Mesenchymal stem cell (in vitro differentiated cells and primary cell): ENCODE results near the gene TTYH3.

ENCODE experiments used
- DNase-seq: peaks from one replicate; pipeline ENCODE4 v3.0.0-alpha.2; 2013
- H2AFZ ChIP-seq: one replicate; pipeline ENCODE4 v1.6.1; 2013; ENCODE audit warnings: low read depth, mild to moderate bottlenecking, control low read depth, inconsistent platforms, low read length, moderate library complexity
- H2AK5ac ChIP-seq: 2 replicates; pipeline ENCODE4 v1.6.1; 2013; ENCODE audit warnings: low read length, moderate library complexity, mild to moderate bottlenecking, inconsistent platforms; ENCODE audit not compliant: severe bottlenecking
- H2BK120ac ChIP-seq: one replicate; pipeline ENCODE4 v1.6.1; 2013; ENCODE audit warnings: low read depth, mild to moderate bottlenecking, inconsistent platforms, low read length, moderate library complexity
- H2BK12ac ChIP-seq, 2 experiments: one replicate each; pipeline ENCODE4 v1.6.1; 2013; ENCODE audit warnings: inconsistent platforms in 2 of 2, low read length in 2 of 2, mild to moderate bottlenecking in 2 of 2, moderate library complexity in 2 of 2, control low read depth in 1 of 2
- H2BK15ac ChIP-seq: one replicate; pipeline ENCODE4 v1.6.1; 2013; ENCODE audit warnings: mild to moderate bottlenecking, low read depth, inconsistent platforms; ENCODE audit not compliant: poor library complexity, severe bottlenecking
- H2BK5ac ChIP-seq: 2 replicates; pipeline ENCODE4 v1.6.1; 2013; ENCODE audit warnings: low read depth, mild to moderate bottlenecking, low read length, control low read depth, inconsistent platforms; ENCODE audit not compliant: poor library complexity, severe bottlenecking
- H3K14ac ChIP-seq, 2 experiments: one replicate each; pipeline ENCODE4 v1.6.1; 2013; ENCODE audit warnings: inconsistent platforms in 2 of 2, low read length in 2 of 2, control low read depth in 1 of 2, mild to moderate bottlenecking in 1 of 2, moderate library complexity in 1 of 2
- H3K18ac ChIP-seq, 2 experiments: one replicate each; pipeline ENCODE4 v1.6.1; 2013; ENCODE audit warnings: inconsistent platforms in 2 of 2, low read length in 2 of 2, control low read depth in 1 of 2, low read depth in 1 of 2, mild to moderate bottlenecking in 1 of 2
- H3K23ac ChIP-seq, 2 experiments: one replicate each; pipeline ENCODE4 v1.6.1; 2013; ENCODE audit warnings: inconsistent platforms in 2 of 2, low read length in 2 of 2, mild to moderate bottlenecking in 2 of 2, moderate library complexity in 2 of 2, control low read depth in 1 of 2
- H3K27ac ChIP-seq: 2 replicates; pipeline ENCODE4 v1.5.1; 2013; ENCODE audit warnings: mild to moderate bottlenecking, moderate library complexity, low read length, control low read depth, inconsistent platforms; ENCODE audit not compliant: poor library complexity, severe bottlenecking
- H3K27me3 ChIP-seq, 2 experiments: 2 replicates each; pipeline versions ENCODE4 v1.6.1 to v1.7.0; 2013; ENCODE audit warnings: low read length in 2 of 2, mild to moderate bottlenecking in 2 of 2, moderate library complexity in 2 of 2, control low read depth in 1 of 2, inconsistent platforms in 1 of 2; ENCODE audit not compliant: control insufficient read depth in 1 of 2, insufficient read depth in 1 of 2
- H3K36me3 ChIP-seq, 2 experiments: 2 replicates each; pipeline versions ENCODE4 v1.6.1 to v1.7.0; 2013; ENCODE audit warnings: low read length in 2 of 2, control low read depth in 1 of 2, inconsistent platforms in 1 of 2, low read depth in 1 of 2, mild to moderate bottlenecking in 1 of 2; ENCODE audit not compliant: insufficient read depth in 2 of 2, control insufficient read depth in 1 of 2
- H3K4ac ChIP-seq, 2 experiments: one replicate each; pipeline ENCODE4 v1.6.1; 2013; ENCODE audit warnings: inconsistent platforms in 2 of 2, low read length in 2 of 2, mild to moderate bottlenecking in 2 of 2, moderate library complexity in 2 of 2, control low read depth in 1 of 2, low read depth in 1 of 2
- H3K4me1 ChIP-seq: 2 replicates; pipeline ENCODE4 v1.6.1; 2013; ENCODE audit warnings: low read depth, low read length, control low read depth; ENCODE audit not compliant: control insufficient read depth, insufficient read depth
- H3K4me2 ChIP-seq: 2 replicates; pipeline ENCODE4 v1.6.1; 2013; ENCODE audit warnings: low read length, mild to moderate bottlenecking, inconsistent platforms; ENCODE audit not compliant: poor library complexity, severe bottlenecking
- H3K4me3 ChIP-seq, 2 experiments: 2 replicates each; pipeline versions ENCODE4 v1.5.1 to v1.7.0; 2013; ENCODE audit warnings: low read length in 2 of 2, mild to moderate bottlenecking in 2 of 2, control low read depth in 1 of 2, low read depth in 1 of 2; ENCODE audit not compliant: insufficient read depth in 1 of 2
- H3K79me1 ChIP-seq: replicated peaks from 2 replicates; pipeline ENCODE4 v1.6.1; 2013; ENCODE audit warnings: mild to moderate bottlenecking, control low read depth, low read length, inconsistent platforms; ENCODE audit not compliant: poor library complexity, severe bottlenecking
- H3K9ac ChIP-seq: 2 replicates; pipeline ENCODE4 v1.7.0; 2013; ENCODE audit warnings: mild to moderate bottlenecking, low read length, moderate library complexity
- H3K9me3 ChIP-seq: 2 replicates; pipeline ENCODE4 v1.7.0; 2013; ENCODE audit warnings: mild to moderate bottlenecking, low read length; ENCODE audit not compliant: control insufficient read depth
- H4K8ac ChIP-seq: one replicate; pipeline ENCODE4 v1.6.1; 2013; ENCODE audit warnings: inconsistent platforms, mild to moderate bottlenecking, low read length, moderate library complexity
- H4K91ac ChIP-seq: one replicate; pipeline ENCODE4 v1.6.1; 2013; ENCODE audit warnings: mild to moderate bottlenecking, low read length, inconsistent platforms
- WGBS: methylation state at CpG from one replicate; pipeline ENCODE4 v1.1.7; 2013; ENCODE audit warnings: mixed read lengths; 5-methylcytosine and 5-hydroxymethylcytosine counted together

TTYH3 gene

DNA sequence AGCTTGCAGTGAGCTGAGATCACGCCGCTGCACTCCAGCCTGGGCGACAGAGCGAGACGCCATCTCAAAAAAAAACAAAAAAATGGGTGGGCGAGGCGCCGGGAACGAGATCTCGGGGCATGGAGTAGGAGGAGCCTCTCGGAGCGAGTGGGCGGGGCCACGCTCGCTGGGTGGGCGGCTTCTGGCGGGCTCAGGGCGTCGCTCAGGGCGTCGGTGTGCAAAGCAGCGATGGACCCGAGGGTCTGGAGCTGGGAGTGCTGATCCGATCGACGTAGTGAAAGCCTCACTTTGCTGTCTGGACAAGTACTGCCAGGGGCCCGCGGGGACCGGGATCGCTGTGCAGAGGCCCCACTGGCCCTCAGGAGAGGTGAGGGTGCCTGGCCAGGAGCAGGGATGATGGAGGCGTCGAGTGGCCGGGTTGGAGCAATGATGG, 33.6 kb downstream of the TTYH3 start:
- H3K4me3 ChIP-seq = no peak overlapping the region
- no peak overlapping the region for H2BK120ac ChIP-seq
- 89% methylated on average over 33 of the region's 33 CpGs for WGBS
- peaks cover 5 to 46% of the 10 kb centered on the region in 2 experiments for H3K36me3 ChIP-seq
- H2AK5ac ChIP-seq = no peak overlapping the region
- no peak overlapping the region for H2BK5ac ChIP-seq
- no peak overlapping the region for H3K27ac ChIP-seq
- H3K9ac ChIP-seq = no peak overlapping the region
- no peak overlapping the region for H4K8ac ChIP-seq
- no peak overlapping the region for H3K14ac ChIP-seq
- H3K4me1 ChIP-seq = peaks cover 37% of the 10 kb centered on the region
- H3K9me3 ChIP-seq = peaks cover 5% of the 10 kb centered on the region
- no peak overlapping the region for H3K4ac ChIP-seq
- peak overlapping the region; percentile 71 for H2BK15ac ChIP-seq
- H3K27me3 ChIP-seq = peaks cover 0 to 36% of the 10 kb centered on the region in 2 experiments
- H3K4me2 ChIP-seq = no peak overlapping the region
- H3K23ac ChIP-seq = no peak overlapping the region
- H2BK12ac ChIP-seq = no peak overlapping the region
- no peak for DNase-seq
- H2AFZ ChIP-seq = no peak overlapping the region
- peaks cover 8% of the 10 kb centered on the region for H3K79me1 ChIP-seq
- no peak overlapping the region for H3K18ac ChIP-seq
- no peak overlapping the region for H4K91ac ChIP-seq

DNA sequence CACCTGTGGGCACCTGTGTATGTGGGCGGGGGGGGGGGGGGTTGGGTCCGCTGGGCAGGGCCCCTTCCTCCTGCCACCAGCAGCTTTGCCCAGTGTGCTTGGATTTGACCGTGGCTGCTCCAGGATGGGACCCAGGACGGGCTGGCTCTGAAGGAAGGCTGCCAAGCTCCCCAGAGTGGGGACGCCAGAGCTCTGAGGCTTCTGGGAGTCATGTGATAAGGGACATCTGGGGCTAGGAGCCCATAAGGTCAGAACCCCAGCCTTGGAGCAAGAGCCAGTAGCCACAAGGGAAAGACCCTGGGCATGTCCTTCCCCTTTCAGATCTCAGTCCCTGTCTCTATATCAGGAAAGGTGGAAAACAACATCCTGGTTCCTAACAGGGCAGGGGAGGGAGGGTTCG, 34.4 kb downstream of the TTYH3 start:
- no peak overlapping the region for H2BK5ac ChIP-seq
- peaks cover 8% of the 10 kb centered on the region for H3K79me1 ChIP-seq

DNA sequence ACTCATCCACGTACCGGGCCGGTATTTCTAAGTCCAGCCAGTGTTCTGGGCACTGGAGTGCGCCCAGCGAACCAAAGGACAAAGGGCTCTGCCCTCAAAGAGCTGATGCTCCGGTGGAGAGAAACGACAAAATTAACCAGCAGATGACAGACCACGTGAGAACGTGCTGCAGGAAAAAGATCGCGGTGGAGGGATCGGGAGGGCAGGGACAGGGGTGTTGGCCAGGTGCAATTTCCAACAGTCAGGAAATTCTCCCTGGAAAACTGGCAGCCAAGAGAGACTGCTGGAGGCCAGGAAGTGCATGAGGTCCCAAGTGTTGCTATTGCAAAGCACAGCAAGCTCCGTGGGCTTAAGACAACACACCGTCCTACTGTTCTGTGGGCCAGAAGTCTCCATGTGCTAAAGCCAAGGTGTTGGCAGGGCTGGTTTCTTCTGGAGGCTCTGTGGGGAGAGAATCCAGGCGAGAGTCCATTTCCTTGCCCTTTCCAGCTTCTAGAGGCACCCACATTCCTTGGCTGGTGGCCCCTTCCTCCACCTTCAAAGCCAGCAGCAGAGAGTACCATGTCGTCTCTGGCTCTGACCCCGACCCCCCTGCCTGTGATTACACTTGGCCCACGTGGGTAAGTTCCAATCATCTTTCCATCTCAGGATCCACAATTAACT, 34.9 kb downstream of the TTYH3 start:
- DNase-seq = no peak
- no peak overlapping the region for H3K4me2 ChIP-seq
- no peak overlapping the region for H3K9ac ChIP-seq
- H3K27me3 ChIP-seq = peaks cover 0 to 41% of the 10 kb centered on the region in 2 experiments
- no peak overlapping the region for H2BK15ac ChIP-seq
- H3K4ac ChIP-seq = no peak overlapping the region
- 88% methylated on average over 18 of the region's 18 CpGs for WGBS
- H4K91ac ChIP-seq = no peak overlapping the region
- H3K14ac ChIP-seq = no peak overlapping the region
- H2BK120ac ChIP-seq = no peak overlapping the region
- no peak overlapping the region for H4K8ac ChIP-seq
- no peak overlapping the region for H2BK12ac ChIP-seq
- H2BK5ac ChIP-seq = no peak overlapping the region
- no peak overlapping the region for H2AK5ac ChIP-seq
- peaks cover 8% of the 10 kb centered on the region for H3K79me1 ChIP-seq
- no peak overlapping the region for H3K23ac ChIP-seq
- H3K4me3 ChIP-seq = no peak overlapping the region
- no peak overlapping the region for H3K18ac ChIP-seq
- H3K9me3 ChIP-seq = peaks cover 5% of the 10 kb centered on the region
- peaks cover 37% of the 10 kb centered on the region for H3K4me1 ChIP-seq
- H2AFZ ChIP-seq = no peak overlapping the region
- peaks cover 4 to 33% of the 10 kb centered on the region in 2 experiments for H3K36me3 ChIP-seq
- no peak overlapping the region for H3K27ac ChIP-seq

More for the DNA sequence above, 34.4 kb downstream of the TTYH3 start:
- no peak overlapping the region for H3K18ac ChIP-seq
- no peak overlapping the region for H4K8ac ChIP-seq
- H3K23ac ChIP-seq = no peak overlapping the region
- H3K9me3 ChIP-seq = peaks cover 5% of the 10 kb centered on the region
- H2BK15ac ChIP-seq = no peak overlapping the region
- no peak for DNase-seq
- no peak overlapping the region for H2AK5ac ChIP-seq
- H3K14ac ChIP-seq = no peak overlapping the region
- no peak overlapping the region for H2AFZ ChIP-seq
- H3K27ac ChIP-seq = no peak overlapping the region
- peaks cover 35% of the 10 kb centered on the region for H3K4me1 ChIP-seq
- H3K27me3 ChIP-seq = peaks cover 0 to 39% of the 10 kb centered on the region in 2 experiments
- WGBS = 91% methylated on average over 6 of the region's 6 CpGs
- H3K4ac ChIP-seq = no peak overlapping the region
- peaks cover 5 to 39% of the 10 kb centered on the region in 2 experiments for H3K36me3 ChIP-seq
- no peak overlapping the region for H2BK120ac ChIP-seq
- no peak overlapping the region for H3K4me3 ChIP-seq
- H4K91ac ChIP-seq = no peak overlapping the region
- no peak overlapping the region for H3K9ac ChIP-seq
- no peak overlapping the region for H3K4me2 ChIP-seq
- H2BK12ac ChIP-seq = no peak overlapping the region

DNA sequence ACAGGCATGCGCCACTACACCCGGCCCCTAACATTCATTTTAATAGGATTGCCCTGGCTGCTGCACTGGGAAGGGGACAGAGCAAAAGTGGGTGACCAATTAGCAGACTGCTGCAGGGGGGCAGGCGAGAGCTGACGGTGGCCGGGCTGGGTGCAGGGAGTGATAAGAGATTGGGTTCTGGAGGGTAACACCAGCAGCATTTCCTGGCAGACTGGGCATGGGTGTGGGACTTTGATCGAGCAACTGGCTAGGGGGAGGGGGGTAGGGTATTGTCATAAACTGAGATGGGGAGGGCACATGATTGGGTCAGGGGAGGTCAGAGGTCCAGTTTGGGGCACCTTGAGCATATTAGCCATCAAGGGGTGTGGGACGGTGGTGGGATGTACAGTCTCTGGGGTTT, 36.1 kb downstream of the TTYH3 start:
- Histone ChIP-seq H3K14ac (peak overlapping the region in 1 of 2 experiments; percentile 29), H3K79me1 (peaks cover 5% of the 10 kb centered on the region), H4K8ac (peak overlapping the region; percentile 25), H2AFZ (no peak overlapping the region), H3K4ac (no peak overlapping the region), H3K4me3 (no peak overlapping the region), H2BK12ac (no peak overlapping the region), H3K4me1 (peaks cover 31% of the 10 kb centered on the region), H3K27ac (no peak overlapping the region), H3K9ac (no peak overlapping the region), H2BK120ac (no peak overlapping the region), H2AK5ac (peak overlapping the region; percentile 29), H3K18ac (no peak overlapping the region), H4K91ac (no peak overlapping the region), H2BK15ac (no peak overlapping the region), H3K36me3 (peaks cover 0 to 22% of the 10 kb centered on the region in 2 experiments), H3K9me3 (peaks cover 5% of the 10 kb centered on the region), H3K27me3 (peaks cover 0 to 41% of the 10 kb centered on the region in 2 experiments), H2BK5ac (no peak overlapping the region), H3K4me2 (no peak overlapping the region), H3K23ac (no peak overlapping the region)
- 81% methylated on average over 7 of the region's 7 CpGs for WGBS
- DNase-seq = no peak
